ENCODE measurements around the gene LRRC72.

LRRC72 gene

GRCh38 chr7:16564023-16564380 is 37.4 kb downstream of the LRRC72 start:
- no peak for TF ChIP-seq CTCF (conservative IDR thresholded peaks at IDR 0.05; ENCODE audit: control insufficient read depth, insufficient read depth, low read depth, low read length)
- no peak overlapping the region for H3K4me3 ChIP-seq (ENCODE audit: control insufficient read depth, low read depth, low read length)
- no peak for DNase-seq (ENCODE audit: low read depth)

- peak; percentile 57 for DNase-seq (ENCODE audit: low read depth)
- no peak overlapping the region for H3K4me3 ChIP-seq (ENCODE audit: control insufficient read depth, low read depth, low read length)
- TF ChIP-seq CTCF (conservative IDR thresholded peaks at IDR 0.05; ENCODE audit: control insufficient read depth, insufficient read depth, low read depth, low read length): peak; percentile 77
Observed at GRCh38 chr7:16564909-16565426, 38.3 kb downstream of the LRRC72 start.

GRCh38 chr7:16571941-16572340 is 45.3 kb downstream of the LRRC72 start:
- TF ChIP-seq CTCF (conservative IDR thresholded peaks at IDR 0.05; ENCODE audit: control insufficient read depth, insufficient read depth, low read depth, low read length): no peak
- H3K4me3 ChIP-seq (ENCODE audit: control insufficient read depth, low read depth, low read length): no peak overlapping the region
- no peak for DNase-seq (ENCODE audit: low read depth)

GRCh38 chr7:16579216-16579615 is 52.6 kb downstream of the LRRC72 start:
- DNase-seq (ENCODE audit: low read depth): no peak
- no peak overlapping the region for H3K4me3 ChIP-seq (ENCODE audit: control insufficient read depth, low read depth, low read length)
- TF ChIP-seq CTCF (conservative IDR thresholded peaks at IDR 0.05; ENCODE audit: control insufficient read depth, insufficient read depth, low read depth, low read length): no peak

GRCh38 chr7:16581286-16581685 is 54.7 kb downstream of the LRRC72 start:
- no peak for DNase-seq (ENCODE audit: low read depth)
- no peak overlapping the region for H3K4me3 ChIP-seq (ENCODE audit: control insufficient read depth, low read depth, low read length)
- no peak for TF ChIP-seq CTCF (conservative IDR thresholded peaks at IDR 0.05; ENCODE audit: control insufficient read depth, insufficient read depth, low read depth, low read length)

- no peak for DNase-seq (ENCODE audit: low read depth)
- no peak for TF ChIP-seq CTCF (conservative IDR thresholded peaks at IDR 0.05; ENCODE audit: control insufficient read depth, insufficient read depth, low read depth, low read length)
- no peak overlapping the region for H3K4me3 ChIP-seq (ENCODE audit: control insufficient read depth, low read depth, low read length)
Observed at GRCh38 chr7:16583834-16584233, 57.2 kb downstream of the LRRC72 start.

GRCh38 chr7:16585540-16585939 is 58.9 kb downstream of the LRRC72 start:
- no peak for TF ChIP-seq CTCF (conservative IDR thresholded peaks at IDR 0.05; ENCODE audit: control insufficient read depth, insufficient read depth, low read depth, low read length)
- DNase-seq (ENCODE audit: low read depth): no peak
- no peak overlapping the region for H3K4me3 ChIP-seq (ENCODE audit: control insufficient read depth, low read depth, low read length)
